ENCODE results near the gene C6orf136.
A peak's percentile ranks its signal among the peaks of the same experiment; 100 is the strongest.

C6orf136 gene

DNA sequence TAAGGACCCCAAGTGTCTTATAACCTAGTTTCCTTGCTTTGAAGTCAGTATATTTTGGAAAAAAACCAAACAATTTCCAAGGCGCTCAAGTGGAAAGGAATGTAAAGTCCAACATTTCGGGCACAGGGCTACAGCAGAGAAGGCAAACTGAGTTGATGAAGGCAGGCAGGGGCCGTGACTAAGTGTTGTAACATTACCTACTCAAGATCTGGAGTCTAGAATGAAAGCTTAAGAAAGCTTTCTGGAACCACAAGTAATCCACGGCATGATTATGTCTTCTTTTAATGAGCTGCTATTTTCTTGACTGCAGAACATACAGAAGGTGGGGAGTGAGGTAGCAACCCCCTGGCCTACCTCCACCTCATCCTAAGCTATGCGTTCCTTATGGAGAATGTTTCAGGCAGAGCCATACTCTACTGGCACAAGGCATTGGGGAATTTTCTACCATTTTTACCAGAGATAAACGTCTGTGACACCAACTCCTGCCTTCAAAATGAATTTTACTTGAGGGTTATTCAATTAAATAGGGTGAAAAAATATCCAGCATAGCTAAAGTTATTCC, 34.2 kb upstream of the C6orf136 start:
- no peak overlapping the region for H3K4me3 ChIP-seq (ENCODE audit: low read depth, low read length)
- DNase-seq (ENCODE audit: low read depth): peak; percentile 81
- TF ChIP-seq CTCF (conservative IDR thresholded peaks at IDR 0.05; ENCODE audit: low read depth, low read length): no peak

- H3K4me3 ChIP-seq (ENCODE audit: low read depth, low read length): no peak overlapping the region
- peak; percentile 47 for DNase-seq (ENCODE audit: low read depth)
- no peak for TF ChIP-seq CTCF (conservative IDR thresholded peaks at IDR 0.05; ENCODE audit: low read depth, low read length)
Observed at GRCh38 chr6:30613251-30614043, 33.5 kb upstream of the C6orf136 start.

GRCh38 chr6:30614044-30614842, 32.7 kb upstream of the C6orf136 start:
- TF ChIP-seq CTCF (conservative IDR thresholded peaks at IDR 0.05; ENCODE audit: low read depth, low read length): no peak
- DNase-seq (ENCODE audit: low read depth): peak; percentile 33
- H3K4me3 ChIP-seq (ENCODE audit: low read depth, low read length): peak overlapping the region; percentile 24

- peak overlapping the region; percentile 24 for H3K4me3 ChIP-seq (ENCODE audit: low read depth, low read length)
- TF ChIP-seq CTCF (conservative IDR thresholded peaks at IDR 0.05; ENCODE audit: low read depth, low read length): no peak
- peak; percentile 99 for DNase-seq (ENCODE audit: low read depth)
Observed at GRCh38 chr6:30614843-30615218, 32.1 kb upstream of the C6orf136 start.

DNA sequence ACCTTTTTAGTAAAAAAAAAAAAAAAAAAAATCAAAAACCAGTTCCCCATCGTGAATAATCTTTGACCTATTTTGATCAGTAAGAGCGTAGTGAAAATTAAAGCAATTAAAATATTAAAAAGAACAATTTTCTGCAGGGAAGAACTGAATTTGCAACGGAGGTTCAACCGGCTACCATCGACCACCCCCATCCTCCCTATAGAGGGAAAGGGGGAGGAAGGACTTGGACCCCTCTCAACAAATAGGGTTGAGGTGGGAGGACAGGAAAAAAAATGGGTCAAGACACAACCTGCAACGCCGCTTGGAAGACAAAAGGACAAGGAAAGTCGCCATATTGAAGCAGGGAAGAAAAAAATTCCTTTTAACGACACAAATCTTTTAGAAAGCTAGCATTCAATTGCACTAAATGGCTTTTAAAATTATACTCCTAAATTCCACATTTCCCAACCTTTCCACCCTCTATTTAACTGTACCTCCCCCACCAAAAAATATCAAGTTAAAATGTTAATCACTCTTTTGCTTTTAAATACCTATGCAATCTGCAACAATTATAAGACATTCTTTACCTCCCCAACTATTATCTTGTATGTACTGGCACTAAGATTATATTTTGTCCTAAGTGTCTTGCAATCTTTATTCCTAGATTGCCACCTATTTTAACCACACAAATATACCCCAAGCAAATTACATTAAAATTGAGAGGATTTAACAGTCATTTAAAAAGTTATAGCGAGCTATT, 31.5 kb upstream of the C6orf136 start:
- H3K4me3 ChIP-seq (ENCODE audit: low read depth, low read length): peak overlapping the region; percentile 90
- peak; percentile 91 for DNase-seq (ENCODE audit: low read depth)
- no peak for TF ChIP-seq CTCF (conservative IDR thresholded peaks at IDR 0.05; ENCODE audit: low read depth, low read length)

DNA sequence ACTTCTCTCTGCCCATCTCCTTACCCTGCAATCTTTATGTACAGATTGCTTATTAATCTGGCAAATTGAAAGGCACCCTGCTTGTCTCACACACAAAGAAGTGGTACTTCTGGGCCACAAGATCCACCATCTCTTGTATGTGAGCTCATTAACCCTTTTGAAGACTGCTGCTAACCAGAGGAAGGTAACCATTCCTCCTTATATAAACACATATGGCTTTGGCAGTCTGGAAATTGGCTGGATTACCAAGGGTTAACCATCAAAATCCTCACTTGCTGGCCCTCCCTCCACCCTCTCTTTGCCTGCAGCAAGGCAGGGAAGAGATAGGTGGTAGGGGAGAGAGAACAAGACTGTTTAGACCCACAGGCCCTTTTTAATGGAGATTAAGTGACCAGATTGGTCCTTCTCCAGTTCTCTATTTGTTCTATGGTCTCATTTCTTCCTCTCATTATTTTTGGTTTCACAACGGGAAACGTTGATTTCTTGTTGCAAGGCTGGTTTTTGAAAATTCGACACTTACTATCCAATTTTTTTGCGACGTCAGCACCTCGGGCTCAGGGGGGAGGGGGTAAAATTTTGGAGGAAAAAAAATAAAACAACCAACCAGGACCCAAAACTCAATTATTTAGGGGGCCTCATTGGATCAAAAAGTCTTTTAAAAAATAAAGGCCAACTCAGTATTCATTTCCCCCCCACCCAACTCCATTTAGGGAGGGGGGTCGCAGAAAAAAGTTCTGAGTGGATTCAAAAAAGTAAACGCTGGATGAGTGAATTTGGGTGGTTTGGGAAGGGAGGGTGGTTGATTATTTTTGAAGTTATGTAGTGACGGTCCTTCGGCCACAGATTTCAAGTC, 30.7 kb upstream of the C6orf136 start:
- TF ChIP-seq CTCF (conservative IDR thresholded peaks at IDR 0.05; ENCODE audit: low read depth, low read length): no peak
- peak; percentile 45 for DNase-seq (ENCODE audit: low read depth)

More for the DNA sequence above, 30.7 kb upstream of the C6orf136 start:
- peak overlapping the region; percentile 90 for H3K4me3 ChIP-seq (ENCODE audit: low read depth, low read length)
